Measurements from ENCODE around the gene TP53I3.

GRCh38 chr2:24072259-24072658, 12.4 kb downstream of the TP53I3 start:
- no peak for TF ChIP-seq POLR2A (IDR thresholded peaks at IDR 0.05)
- TF ChIP-seq CTCF (IDR thresholded peaks at IDR 0.05), result no peak
